CD4-positive, alpha-beta T cell treated with Interferon gamma for 1 hour (primary cell): ENCODE data around the gene COMMD1.
"Not testable (repeated sequence)": the region's sequence is repeated elsewhere in the genome, so short reads cannot be mapped to it uniquely, and the experiment has no call there.

ENCODE experiments used
- DNase-seq: peaks from one replicate; pipeline ENCODE4 v3.0.0-alpha.2; 2020

COMMD1 gene

DNA sequence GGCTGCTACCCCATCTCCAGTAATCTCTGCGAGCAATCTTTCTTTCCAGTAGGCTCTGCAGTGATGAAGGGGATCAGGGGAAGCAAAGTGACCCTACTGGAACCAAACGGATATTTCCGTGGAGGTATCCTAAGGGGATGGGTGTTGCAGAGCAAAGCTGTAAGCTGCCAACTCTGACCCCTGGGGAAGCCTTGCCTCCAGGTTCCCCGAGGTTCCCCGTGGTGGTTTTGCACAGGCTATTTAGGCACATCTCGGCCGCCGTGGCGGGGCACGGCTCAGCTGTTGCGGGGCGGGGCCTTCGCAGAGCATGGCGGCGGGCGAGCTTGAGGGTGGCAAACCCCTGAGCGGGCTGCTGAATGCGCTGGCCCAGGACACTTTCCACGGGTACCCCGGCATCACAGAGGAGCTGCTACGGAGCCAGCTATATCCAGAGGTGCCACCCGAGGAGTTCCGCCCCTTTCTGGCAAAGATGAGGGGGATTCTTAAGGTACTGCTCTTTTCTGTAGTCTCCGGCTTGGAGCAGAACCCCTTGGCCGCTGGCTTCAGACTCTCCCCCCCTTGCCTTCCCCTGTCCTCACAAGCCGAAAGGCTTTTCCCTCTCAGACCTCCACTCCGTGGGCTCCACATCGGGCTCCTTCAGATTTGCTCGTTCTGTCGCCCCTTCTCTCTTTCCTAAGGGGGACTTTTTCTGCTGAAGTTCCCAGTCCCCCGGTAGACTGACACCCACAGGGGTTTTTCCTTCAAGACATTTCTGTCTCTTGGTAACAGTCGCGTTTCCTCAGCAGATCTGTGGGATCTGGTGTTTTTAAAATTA lies at the start of gene COMMD1:
Gene COMMD1 (plus strand): TSS at position 303 of the 814 bp plus-strand sequence. CDS start 5 bp downstream, at position 308.
- peak; percentile 77 for DNase-seq

DNA sequence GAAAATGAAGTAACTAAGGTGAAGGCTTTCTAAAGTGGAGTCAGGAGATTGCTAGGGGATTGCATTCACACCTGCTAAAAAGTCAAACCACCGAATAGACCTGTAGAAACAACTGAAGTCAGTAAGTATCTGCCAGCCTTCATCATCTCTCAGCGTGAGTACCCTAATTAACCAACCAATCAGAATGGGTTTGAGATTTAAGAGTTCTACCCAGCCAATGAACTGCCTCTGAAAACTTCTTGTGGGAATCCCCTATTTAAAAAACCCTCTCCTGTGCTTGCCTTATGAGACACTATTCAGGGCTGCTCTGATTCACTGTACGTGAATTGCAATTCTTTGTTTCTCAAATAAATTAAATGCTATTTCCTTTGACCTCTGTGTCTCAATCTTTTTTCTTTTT lies 48.2 kb upstream of the COMMD1 start:
- DNase-seq: no peak

DNA sequence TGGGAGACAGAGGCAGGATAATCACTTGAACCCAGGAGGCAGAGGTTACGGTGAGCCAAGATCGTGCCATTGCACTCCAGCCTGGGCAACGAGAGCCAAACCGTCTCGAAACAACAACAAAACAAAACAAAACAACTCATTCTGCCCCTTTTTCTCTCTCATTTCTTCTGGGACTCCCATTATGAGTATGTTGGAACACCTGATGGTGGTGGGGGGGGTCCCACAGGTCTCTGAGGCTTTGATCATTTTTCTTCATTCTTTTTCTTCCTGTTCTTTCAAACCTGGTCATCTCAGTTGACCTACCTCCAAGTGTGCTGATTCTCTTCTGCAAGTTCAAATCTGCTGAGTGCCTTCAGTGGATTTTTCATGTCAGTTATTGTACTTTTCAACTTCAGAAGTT lies 43.4 kb upstream of the COMMD1 start:
- DNase-seq: no peak

DNA sequence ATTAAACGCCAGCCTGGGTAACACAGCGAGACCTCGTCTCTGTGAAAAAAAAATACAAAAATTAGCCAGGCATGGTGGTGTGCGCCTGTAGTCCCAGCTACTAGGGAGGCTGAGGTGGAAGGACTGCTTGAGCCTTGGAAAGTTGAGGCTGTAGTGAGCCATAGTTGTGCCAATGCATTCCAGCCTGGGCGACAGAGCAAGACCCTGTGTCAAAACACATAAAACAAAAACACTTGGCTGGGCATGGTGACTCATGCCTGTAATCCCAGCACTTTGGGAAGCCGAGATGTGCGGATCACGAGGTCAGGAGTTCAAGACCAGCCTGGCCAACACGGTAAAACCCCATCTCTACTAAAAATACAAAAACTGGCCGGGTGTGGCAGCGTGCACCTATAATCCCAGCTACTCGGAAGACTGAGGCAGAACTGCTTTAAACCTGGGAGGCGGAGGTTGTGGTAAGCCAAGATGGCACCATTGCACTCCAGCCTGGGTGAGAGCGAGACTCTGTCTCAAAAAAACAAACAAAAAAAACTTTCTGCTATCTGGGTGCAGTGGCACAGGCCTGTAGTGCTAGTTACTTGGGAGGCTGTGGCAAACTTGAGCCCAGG lies 38.9 kb upstream of the COMMD1 start:
- DNase-seq: not testable (repeated sequence)

DNA sequence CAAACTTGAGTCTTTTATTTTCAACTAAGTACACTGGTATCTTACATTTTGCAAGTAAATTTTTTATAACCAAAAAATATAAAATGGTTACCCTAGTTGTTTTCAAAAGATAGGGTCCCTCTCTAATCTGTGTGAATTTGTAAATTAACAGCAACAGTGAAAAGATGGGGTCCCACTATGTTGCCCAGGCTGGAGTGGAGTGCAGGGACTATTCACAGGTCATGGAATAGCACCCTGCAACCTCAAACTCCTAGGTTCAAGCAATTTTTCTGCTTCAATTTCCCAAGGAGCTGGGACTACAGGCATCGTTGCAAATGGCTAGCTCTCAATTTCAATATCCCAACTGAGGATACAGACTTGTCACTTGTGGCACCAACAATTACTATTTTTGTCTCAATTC lies 29.1 kb upstream of the COMMD1 start:
- no peak for DNase-seq

DNA sequence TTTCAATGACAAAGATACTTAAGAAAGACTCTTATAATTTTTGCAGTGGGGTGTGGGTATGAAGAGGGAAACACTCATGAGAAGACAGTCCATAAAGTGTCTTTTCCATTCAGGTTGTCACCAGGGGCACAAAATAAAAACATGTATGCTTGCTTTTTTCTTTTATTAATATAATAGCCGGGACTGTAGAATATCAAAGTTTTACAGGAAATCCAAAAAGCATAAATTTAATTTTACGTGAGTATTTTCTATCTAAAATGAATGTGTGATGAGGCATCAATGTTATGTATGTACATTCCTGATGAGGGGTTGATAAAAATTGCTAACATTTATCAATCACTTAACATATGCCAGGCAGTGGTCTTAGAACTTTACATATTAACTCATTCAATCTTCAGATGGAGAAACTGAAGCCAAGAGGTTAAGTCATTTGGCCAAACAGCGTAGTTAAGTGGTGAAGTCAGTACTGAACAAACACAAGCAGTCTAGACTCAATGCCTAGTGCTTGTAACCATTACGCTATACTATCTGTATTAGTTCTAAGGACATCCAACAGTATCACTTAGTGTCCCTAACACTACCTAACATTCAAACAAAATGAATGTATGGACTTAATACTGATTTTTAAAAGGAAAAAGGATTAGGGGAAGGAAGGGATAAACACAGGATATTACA lies 27.8 kb upstream of the COMMD1 start:
- no peak for DNase-seq

DNA sequence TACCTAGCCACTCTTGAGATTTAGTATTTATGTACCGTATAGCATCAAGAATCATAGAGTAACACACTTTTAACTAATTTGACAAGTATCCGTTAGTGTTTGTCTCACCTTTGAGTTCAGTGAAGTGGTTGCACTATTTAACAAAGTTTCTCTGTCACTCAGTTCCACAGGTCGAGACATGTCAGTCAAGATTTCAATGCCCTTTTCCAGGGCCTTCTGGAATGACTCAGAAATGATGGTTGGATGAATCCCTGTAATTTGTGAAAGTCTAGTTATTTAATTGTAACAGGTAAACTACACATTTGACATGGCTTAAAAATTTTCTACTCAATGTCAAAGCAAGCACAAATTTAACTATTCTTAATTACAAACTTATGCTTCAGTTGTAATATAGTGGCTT lies 26.7 kb upstream of the COMMD1 start:
- no peak for DNase-seq

DNA sequence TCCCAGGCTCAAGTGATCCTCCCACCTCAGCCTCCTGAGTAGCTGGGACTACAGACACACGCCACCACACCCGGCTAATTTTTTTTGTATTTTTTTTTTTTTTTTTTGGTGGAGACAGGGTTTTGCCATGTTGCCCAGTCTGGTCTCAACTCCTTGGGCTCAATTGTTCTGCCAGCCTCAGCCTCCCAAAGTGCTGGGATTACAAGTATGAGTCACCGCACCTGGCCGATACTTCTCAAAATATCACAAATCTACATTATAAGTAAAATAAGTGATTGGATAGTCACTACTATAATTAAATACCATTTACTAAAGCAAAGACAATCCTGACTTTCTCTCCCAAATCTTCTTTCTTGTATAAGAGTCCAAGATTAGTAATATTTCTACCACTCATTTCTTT lies 26.1 kb upstream of the COMMD1 start:
- DNase-seq: not testable (repeated sequence)

DNA sequence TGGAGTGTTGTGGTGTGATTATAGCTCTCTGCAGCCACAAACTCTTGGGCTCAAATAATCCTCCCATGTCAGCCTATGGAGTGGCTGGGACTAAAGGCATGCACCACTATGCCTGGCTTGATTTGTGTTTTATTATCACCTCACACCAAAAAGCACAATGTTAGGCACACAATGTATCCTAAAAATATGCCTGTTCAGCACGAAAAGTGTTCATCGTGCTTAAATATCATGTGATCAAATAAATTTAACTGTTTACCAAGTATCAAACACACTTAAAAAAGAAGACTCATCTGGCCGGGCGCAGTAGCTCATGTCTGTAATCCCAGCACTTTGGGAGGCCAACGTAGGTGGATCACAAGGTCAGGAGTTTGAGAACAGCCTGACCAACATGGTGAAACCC lies 22.6 kb upstream of the COMMD1 start:
- DNase-seq: no peak

DNA sequence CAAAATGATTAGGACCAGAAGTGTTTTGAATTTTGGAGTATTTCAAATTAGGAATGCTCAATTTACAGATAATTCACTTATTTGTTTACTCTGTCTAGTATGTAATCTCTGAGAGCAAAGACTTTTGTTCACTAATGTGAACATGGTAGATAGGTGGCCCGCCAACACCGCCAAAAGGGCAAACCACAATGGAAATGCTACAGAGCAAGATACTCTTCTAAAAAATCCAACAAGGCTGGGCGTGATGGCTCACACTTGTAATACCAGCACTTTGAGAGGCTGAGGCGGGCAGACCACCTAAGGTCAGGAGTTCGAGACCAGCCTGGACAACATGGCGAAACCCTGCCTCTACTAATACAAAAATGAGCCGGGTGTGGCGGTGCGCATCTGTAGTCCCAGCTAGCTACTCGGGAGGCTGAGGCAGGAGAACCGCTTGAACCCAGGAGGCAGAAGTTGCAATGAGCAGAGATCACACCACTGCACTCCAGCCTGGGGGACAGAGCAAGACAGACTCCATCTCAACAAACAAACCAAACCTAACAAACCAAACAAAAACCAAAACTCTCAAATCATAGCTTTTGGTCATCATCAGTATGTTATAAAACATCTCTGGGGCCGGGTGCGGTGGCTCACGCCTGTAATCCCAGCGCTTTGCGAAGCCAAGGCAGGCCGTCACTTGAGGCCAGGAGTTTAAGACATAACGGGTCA lies 19.4 kb upstream of the COMMD1 start:
- no peak for DNase-seq

DNA sequence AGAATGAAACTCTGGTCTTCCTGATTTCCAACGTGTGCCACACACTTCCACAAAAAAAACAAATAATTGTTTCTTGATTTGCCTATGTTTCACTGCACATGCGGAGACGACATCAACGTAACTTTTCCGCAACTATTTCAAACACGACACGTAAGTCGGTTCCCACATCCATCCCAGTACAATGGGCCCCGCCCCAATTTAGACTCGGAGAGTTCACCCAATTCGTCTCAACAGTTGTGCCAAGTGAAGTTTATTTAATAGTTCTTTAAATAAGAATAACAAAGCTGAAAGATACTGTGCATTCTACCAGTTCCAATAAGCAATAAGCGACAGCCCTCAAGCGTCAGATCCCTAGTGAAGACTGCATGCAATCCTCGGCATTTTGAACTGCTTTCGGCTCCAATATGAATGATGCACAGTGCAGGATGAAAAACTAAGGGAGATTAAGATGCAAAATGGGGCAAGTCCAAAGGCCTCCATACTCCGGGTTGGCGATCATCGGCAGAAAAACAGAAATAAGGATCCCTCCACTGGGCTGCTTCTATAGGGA lies 17.7 kb upstream of the COMMD1 start:
- no peak for DNase-seq

DNA sequence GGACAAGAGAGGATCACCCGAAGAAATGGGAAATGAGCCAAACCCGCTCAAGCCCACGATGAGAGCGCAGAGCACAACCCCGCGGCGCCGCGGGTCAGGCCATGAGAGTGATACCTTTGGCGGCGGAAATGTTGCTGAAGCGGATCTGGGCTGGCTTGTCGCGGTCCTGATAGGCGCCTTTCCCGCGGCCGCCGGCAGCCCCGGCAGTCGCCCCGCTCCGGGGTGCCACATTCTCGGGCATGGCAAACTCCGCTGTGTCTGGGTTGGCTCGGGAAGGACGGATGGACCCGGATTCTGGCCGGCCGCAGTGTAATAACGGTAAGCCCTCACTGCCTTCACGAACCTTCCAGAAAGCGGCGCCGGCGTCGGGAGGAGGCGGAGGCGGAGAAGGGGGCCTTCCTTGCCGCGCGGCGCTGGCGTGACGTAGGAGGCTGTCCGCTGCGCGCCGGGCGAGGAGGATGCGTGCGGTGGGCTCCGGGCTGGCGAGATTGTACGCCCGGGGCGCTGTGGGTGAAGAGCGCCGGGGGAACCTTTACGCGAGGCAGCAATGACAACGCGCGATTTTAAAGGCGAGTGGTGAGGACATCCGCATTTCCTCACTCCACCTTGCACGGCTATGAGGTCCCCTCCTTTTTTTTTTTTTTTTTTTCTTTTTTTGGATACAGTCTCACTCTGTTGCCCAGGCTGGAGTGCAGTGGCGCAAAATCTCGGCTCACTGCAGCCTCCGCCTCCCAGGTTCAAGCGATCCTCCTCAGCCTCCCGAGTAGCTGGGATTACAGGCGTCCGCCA lies 17.0 kb upstream of the COMMD1 start, which contains the start of gene CCT4:
Gene CCT4 (minus strand): TSS at position 390 of the 789 bp plus-strand sequence. CDS start 149 bp downstream, at position 241.
- DNase-seq: peak; percentile 86

DNA sequence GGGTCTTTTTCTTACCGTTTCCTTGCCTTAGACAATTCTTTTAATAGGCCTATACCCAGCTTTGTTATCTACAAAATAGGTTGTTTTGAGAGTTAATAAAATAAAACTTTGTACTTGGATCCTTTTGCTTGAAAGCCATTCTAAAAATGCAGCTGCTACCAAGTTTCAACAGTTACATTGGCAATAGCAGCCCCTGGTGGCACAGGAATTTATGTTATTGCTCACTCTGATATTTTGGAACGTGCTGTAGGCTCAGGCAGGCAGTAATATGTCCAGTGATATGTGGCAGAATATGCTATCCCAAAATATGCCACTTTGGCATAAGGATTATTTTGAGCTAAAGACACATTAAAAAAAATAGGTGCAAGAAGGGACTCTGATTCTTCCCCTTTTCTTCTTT lies 6.7 kb upstream of the COMMD1 start:
- DNase-seq: no peak

DNA sequence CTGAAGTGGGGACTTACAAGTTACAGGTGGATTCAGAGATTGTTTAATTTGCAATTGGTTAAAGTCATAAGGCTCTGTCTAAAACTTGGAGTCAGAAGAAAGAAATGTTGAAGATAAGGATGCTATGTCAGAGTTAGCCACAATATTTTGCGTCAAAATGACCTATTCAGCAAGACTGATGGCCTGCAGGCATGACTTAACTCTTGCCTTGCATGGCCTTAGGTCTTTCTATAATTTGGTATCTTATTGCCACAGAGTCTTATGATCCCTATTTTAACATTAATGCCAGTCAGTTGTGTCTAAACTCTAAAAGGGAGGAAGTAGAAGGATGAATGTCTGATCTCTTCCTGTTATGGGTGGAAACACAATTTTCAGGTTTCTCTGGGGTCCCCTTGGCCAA lies 5.2 kb upstream of the COMMD1 start:
- DNase-seq: no peak

DNA sequence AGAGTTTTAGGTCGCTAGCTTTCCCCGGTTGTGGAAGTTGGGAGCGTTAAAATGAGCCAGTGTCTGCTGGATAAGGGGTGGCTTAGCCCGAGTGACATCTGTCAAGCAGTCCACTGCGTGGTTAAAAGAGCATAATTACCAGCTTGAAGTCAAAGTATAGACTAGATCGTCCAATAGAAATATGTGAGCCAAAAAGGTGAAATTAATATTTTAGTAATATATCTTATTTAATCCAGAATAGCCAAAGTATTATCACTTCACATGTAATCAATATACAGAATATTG lies 654 bp downstream of the COMMD1 start:
- no peak for DNase-seq

DNA sequence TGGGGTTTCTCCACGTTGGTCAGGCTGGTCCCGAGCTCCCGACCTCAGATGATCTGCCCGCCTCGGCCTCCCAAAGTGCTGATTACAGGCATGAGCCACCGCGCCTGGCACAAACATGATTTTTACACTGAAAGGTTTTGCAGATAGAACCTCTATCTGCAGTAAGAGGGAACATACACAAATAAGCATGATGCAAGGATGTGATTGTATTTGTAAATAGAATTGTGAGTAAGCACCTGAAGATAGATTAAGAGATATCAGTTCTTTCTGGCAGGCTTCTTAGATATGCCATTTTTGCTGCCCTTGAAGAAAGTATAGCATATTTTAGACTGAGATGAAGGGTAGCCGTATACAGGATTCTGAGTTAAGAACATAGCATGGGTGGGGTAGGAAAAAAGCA lies 3.6 kb downstream of the COMMD1 start:
- no peak for DNase-seq

DNA sequence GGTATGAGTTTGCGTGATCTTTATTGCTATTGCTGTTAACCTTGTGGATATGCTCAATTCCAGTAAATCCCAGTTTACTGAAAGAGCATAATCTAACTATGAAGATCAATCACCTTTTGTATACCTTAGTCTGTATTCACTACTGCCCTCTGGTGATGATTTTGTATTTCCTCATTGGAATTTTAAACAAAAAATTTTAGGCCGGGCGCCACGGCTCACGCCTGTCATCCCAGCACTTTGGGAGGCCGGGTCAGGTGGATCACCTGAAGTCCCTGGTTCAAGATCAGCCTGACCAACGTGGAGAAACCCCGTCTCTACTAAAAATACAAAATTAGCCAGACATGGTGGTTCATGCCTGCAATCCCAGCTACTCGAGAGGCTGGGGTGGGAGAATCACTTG lies 5.1 kb downstream of the COMMD1 start:
- no peak for DNase-seq

DNA sequence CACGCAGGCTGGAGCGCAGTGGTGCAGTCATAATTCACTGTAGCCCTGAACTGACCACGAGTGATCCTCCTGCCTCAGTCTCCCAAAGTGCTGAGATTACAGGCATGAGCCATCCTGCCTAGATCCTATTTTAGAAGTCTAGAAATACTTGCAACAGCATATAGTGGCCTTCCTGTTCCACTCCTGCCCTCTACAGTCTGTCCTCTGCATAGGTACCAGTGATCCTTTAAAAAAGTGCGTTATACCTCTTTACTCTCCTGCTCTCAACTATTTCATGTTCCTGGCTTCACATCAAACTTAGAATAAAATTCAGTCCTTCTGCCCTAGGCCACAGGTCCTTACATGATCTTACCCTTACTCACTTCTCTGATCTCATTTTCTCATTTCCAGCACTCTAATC lies 6.0 kb downstream of the COMMD1 start:
- no peak for DNase-seq

DNA sequence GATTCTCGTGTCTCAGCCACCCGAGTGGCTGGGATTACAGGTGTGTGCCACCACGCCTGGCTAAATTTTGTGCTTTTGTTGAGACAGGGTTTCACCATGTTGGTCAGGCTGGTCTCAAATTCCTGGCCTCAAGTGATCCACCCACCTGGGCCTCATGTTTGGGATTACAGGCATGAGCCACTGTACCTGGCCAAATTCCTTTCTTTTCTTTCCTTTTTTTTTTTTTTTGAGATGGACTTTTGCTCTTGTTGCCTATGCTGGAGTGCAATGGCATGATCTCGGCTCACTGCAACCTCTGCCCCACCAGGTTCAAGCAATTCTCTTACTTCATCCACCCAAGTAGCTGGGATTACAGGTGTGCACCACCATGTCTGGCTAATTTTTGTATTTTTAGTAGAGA lies 9.3 kb downstream of the COMMD1 start:
- not testable (repeated sequence) for DNase-seq

DNA sequence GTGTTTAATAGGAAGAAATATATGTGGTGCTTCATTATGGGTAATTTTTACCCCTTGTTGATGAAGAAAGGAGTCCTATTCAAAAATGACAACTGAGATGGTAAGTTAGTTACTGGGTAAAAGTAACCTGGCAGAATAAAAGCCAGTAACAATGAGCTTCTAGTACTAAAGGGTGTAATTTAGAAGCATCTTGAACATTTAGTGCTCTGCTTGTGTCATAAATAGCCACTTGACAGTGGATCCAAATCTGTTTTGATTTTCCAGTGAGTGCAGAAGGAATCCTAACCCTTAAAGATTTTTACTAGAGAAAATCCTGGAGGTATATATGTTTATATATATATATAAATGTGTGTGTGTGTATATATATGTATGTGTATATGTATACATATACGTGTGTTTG lies 15.1 kb downstream of the COMMD1 start:
- DNase-seq: no peak

DNA sequence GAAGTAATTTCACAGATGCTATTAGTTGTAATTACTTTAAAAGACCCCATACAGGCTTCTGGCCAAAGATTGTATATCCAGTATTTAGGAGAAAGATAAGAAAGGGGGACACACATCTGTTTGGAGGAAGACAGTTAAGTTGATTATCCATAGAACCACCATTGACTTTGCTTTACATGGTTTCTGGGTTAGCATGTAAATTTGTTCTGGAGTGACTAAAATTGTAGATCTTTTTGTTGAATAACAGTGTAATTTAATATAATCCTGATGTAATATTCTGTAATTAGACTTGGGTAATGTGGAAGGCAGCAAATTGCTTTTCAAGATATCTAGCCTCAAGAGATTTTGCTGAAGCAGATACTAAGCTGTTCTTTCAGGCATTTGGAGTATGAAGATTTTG lies 17.2 kb downstream of the COMMD1 start:
- DNase-seq: no peak

DNA sequence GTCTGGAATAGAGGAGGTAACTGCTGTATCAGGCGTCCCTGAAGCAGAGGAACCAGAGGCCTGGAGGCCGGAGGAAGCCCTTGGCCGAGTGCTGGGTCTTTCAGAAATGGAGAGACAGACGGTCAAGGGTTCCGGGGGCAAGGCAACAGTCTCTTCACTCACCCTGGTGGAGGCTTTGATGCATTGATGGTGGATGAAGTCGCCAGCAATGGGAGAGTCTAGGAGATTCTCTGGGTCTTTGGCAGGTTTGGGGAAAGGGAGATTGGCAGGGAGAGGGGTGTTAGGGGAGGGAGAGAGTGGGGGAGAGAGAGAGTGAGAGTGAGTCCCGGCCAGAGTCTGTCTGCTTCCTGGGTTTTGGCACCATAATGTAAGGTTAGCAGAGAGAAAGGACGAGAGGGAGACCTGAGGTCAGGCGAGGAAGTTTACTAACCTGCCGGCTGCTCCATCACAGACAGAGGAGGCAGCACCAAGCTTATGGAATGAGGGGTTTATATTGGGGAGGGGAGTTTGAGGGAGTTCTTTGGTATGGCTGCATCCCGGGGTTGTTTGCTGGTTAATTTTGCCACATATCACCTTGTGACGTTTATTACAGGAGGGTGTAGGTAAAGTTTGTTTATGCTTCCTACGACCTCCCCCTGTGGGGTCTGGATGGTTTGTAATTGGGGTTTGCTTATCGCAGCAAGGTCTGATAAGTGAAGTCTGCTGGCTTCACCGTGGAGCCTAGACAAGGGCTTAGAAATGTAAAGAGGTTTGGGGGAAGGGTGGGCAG lies 19.6 kb downstream of the COMMD1 start:
- no peak for DNase-seq
